IPS-NIHi7 (cell line): ENCODE measurements around the gene LRRC74B.

Source experiments
- DNase-seq: peaks from one replicate; pipeline ENCODE4 v3.0.0; 2012; ENCODE audit warnings: mixed read lengths; ENCODE audit errors: extremely low spot score

Gene LRRC74B

DNA sequence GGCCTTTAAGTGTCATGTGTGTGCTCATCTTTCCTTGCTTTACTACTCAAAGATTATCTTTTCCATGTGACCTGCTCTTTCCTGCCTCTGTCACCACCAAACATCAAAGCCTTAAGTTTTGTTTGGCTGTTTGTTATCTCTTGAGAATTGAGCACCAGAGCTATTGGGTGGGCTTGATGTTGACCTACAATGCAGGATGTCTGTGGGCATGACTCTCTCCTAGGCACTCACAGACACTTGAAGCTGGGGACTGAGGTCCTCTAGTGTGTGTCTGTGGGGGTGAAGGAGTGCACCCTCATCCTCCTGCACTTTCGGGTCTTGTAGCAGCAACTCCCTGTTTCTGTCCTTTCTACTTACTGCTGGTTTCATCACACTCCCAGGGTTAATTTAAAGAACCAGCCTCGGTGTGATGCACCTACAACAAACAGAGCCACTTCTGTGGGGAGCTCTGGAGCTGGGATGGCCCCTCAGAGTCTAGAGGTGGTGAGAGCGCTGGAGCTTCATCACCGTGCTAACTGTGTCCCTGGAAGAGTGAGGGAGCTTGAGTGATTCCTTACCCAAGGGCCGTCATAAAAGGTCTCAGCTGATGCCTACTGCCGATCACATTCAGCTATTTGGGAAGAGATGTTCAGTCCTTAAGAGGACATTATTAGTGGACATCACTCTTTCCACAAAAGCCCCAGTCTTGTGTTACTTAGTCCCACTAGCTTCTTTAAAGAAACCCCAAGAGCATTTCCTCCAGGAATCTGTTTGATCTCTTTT lies 56.3 kb downstream of the LRRC74B start:
- no peak for DNase-seq

DNA sequence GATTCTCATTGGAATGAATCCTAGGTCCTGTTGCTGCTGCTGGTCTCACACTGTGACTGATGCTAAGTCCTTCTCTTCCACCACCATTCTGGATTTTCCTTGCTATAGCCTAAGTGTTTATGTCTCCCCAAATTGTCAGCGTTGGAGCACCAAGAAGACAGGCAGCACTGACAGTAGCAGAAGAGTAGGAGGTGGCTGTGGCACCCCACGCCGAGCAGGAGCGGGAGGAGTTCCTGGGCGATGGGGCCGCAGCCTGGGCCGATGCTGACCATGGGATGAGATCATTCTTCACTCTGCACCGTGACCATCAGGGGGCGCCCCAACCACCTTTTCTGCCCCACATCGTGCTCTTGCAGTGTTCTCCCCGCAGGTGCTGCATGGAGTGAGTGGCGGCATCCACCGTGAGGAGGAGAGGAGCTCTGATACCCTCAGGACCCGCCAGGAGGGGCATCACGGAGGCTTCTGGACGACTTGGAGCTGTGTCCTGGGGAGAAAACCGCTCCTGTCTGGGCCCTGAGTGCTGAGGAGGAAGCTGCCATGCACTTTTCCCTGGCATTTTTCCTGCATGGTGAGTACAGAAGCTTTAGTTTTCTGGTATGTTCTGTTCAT lies 57.0 kb downstream of the LRRC74B start:
- peak; percentile 93 for DNase-seq

DNA sequence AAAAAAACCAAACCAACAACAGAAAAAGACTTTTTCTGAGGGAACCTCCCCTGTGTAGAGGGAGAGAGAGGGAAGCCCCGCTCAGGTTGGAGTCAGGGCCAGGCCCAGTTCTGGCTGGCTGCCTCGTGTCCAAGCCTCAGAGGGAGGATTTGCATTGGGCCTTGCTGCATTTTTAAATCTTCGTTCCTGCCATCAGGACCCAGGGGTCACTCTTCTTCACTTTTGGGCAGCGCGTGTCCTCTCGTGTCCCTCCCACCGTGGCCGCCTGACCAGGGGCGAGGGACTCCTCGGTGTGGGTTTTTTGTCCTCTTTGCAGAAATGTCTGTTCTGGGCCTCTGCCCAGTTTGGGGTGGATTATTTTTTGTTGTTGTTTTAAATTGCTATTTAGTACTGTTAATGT lies 57.9 kb downstream of the LRRC74B start:
- no peak for DNase-seq

DNA sequence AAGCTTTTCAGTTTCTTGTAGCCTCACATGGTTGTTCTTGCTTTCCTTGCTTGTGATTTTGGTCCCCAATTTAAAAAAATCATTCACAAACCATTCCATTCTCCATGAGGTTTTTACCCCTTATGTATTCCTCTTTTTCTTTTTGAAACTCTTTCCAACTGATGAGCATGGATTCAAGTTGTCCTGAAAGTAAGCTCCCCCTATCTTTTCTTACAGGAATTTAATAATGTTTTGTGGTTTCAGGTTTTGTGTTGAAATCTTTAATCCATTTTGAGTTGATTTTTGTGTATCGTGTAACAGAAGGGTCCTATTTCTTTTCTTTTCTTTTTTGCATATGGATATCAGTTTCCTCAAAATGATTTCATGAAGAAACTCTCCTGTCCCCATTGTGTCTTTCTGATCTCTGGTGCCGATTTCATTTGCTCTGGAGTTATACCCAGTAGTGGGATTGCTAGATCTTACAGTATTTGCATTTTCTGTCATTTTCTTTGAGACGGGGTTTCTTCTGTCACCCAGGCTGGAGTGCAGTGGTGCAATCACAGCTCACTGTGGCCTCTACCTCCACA lies 58.5 kb downstream of the LRRC74B start:
- DNase-seq = no peak

DNA sequence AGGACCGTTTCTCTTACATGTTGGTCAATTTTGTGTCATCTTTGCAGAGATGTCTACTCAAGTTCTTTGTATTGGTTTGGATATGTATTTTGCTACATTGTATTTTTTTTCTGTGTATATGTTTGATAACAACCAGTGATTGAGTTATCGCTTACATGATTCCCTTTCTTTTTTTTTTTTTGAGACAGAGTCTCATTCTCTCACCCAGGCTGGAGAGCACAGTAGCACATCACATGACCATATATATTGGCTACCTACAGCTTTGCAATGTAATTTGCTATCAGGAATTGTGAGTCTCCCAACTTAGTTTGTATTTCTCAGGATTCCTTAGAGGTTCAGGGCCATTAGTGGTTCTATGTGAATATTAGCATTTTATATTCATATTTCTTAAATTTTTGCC lies 59.5 kb downstream of the LRRC74B start:
- no peak for DNase-seq

DNA sequence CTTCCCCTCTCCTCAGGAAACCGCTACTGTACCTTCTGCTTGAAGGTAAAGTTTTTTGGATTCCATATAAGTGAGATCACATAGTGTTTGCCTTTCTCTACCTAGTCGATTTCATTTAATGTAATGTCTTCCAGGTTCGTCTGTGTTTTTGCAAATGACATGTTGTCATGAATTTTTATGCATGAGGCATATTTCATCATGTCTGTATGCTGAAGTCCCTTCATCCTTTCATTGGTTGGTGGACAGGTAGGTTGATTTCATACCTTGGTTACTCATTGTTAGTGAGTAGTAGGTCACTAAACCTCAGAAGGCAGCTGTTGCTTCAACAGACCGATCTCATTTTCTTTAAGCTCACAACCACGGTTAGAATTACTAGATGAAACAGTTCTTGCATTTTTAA lies 60.3 kb downstream of the LRRC74B start:
- no peak for DNase-seq

DNA sequence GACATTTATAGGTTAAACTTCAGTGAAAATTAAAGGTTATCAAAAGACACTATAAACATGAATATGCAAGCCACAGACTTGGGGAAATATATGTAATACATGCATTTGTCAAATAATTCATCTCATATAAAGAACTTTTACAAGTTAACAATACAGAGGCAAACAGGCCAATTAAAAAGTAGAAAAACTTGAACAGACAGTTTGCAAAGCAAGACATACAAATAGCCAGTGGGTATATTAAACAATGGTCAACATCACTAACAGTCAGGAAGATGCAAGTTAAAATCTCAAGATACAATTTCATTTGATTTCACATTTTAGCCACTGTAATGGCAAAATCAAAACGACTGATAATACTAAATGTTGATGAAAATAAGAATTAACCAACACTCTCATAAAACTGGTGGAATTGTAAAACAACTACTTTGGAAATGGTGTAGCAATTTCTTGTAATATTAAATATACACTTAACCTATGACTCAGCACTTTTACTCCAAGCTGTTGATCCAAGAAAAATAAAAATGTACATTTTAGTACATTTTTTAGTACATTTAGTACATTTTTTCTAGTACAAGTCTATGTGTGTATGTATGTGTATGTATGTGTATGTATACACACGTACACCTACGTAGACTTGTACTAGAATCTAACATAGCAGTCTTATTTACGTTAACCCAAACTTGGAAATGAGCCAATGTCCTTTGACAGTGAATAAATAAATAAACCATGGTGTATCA lies 62.8 kb downstream of the LRRC74B start:
- no peak for DNase-seq
